Fibroblast of skin of back (primary cell): ENCODE data around the gene SYT5.
"Not testable (repeated sequence)": the region's sequence is repeated elsewhere in the genome, so short reads cannot be mapped to it uniquely, and the experiment has no call there.

Experiments
- DNase-seq: peaks from one replicate; pipeline ENCODE4 v3.0.0-alpha.2; 2013

Gene SYT5

GRCh38 chr19:55206664-55207500 lies 26.8 kb upstream of the SYT5 start:
- peak; percentile 93 for DNase-seq

DNA sequence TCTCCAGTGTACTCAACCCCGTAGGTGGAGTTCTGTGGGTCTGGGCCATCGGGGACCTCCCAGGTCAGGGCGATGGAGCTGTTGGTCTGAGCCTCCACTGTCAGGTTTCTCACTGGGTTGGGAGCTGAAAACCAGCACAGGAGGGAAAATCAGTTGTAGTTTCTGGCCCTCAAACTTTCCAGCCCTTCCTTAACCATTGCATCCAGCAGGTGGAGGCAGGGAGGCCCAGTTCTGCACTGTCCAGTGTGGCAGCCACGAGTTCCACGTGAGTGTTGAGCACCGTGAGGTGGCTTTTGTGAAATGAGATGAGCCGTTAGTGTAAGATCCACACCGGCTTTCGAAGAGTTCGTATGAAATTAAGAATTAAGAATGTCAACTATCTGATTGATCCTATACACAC lies 22.1 kb upstream of the SYT5 start:
- not testable (repeated sequence) for DNase-seq

- DNase-seq: no peak
Measured at GRCh38 chr19:55199620-55200204, 19.6 kb upstream of the SYT5 start.

GRCh38 chr19:55198651-55199050 lies 18.6 kb upstream of the SYT5 start:
- no peak for DNase-seq

- no peak for DNase-seq
Measured at GRCh38 chr19:55197528-55197927, 17.4 kb upstream of the SYT5 start.

GRCh38 chr19:55196803-55197202 lies 16.7 kb upstream of the SYT5 start:
- no peak for DNase-seq

DNA sequence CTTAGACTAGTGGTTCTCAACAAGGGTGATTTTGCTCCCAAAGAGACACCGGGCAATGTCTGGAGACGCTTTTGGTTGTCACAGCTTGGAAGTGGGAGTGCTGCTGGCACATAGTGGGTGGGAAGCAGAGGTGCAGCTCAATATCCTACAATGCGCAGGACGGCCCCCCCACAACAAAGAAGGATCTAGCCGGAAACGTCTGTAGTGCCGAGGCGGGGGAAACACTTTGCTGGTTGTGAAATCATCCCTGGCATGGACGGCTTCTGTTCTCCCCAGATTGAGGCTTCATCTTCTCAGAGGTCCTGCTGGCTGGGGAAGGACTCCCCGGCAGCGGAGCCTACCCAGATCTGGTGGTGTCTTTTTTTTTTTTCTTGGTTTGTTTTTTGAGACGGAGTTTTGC lies 13.4 kb upstream of the SYT5 start:
- DNase-seq: no peak

DNA sequence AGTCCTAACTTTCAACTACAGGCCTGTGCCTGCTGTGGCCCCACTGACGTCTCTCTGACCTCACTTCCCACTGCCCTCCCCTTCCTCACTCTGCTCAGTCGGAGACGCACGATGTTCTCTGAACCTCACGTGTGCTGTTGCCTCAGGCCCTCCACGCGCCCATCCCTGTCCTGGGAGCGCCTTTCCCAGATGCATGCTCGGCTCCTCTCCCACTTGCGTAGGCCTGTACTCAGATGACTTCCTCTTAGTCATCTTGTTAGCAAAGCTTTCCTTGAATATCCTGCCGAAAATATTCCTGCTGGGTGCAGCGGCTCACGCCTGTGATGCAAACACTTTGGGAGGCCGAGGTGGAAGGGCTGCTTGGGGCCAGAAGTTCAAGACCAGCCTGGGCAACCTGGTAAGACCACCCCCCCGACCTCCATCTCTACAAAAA lies 9.3 kb upstream of the SYT5 start:
- DNase-seq: peak; percentile 75

DNA sequence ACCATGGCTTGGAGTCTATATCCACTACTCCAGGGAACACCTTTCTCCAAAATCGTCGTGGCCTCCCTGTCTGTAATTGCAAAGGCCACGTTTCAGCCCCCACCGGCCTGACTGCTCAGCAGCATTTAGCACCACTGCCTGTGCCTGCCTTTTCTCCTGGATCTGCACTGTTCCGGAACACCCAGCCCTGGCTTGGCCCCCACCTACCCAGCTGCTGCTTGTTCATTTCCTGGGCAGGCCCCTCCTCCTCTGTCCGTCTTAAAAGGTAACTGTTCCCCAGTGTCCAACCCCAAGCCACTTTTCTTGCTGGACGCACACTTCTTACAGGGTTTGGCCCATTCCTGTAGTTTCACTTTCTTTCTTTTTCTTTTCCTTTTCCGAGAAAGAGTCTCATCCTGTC lies 8.5 kb upstream of the SYT5 start:
- DNase-seq: no peak

DNA sequence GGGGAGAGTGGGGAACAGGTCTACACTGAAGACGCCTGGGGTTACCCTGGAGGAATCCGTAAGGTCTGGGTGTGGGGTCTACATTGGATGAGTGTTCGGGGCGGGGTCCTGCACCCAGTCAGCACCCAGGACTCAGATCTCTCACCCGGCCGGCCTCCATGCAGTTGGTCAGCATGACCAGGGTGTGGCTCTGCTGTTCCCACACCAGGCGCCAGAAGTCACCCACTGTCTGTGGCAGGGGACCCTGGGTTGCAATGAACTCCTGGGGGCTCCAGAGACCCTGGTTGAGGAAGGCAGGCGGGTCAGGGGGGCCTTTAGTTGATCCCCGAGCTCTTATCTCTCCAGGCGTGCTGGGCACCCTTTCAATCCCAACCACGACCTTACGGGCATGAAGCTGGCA lies 6.0 kb upstream of the SYT5 start:
- DNase-seq: no peak

GRCh38 chr19:55181740-55182139 lies 1.7 kb upstream of the SYT5 start:
- no peak for DNase-seq

DNA sequence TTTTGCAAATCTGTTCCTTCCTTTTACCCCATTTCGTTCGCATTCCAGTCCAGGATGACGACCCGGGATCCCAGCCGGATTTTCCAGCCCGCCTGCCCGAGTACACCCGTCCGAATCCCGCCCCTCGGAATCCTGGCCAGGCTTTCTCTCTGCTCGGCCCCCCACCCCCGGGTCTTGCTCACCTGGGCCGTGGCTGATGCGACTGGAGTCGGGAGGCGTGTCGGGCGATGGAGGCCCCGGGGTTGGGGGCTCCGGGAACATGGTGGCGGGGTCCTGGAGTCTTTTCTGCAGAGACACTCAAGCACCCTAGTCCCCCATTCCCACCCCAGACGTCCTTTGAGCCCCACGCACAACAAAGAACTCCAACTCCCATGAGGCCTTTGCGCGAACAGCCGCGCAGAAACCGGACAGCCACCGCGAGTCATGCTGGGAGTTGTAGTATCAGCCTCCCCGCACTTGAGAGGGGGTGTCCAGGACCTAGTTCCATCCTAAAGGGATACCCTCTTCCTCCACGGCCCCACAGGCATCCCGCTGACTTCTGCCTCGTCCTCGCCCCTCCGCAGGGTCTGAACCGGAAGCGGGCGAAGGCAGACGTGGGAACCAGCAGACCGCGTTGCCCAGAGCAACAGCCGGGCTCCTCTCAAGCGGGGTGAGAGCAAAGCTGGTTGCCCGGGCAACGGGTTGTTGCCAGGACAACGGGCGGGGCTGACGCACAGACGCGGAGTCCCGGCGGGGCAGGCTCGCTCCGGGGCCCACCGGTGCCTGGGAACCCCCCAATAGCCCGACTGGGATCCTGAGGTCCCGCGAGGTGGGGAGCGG lies 1.1 kb downstream of the SYT5 start:
- DNase-seq: peak; percentile 84

GRCh38 chr19:55176076-55176475 lies 4.0 kb downstream of the SYT5 start:
- no peak for DNase-seq

DNA sequence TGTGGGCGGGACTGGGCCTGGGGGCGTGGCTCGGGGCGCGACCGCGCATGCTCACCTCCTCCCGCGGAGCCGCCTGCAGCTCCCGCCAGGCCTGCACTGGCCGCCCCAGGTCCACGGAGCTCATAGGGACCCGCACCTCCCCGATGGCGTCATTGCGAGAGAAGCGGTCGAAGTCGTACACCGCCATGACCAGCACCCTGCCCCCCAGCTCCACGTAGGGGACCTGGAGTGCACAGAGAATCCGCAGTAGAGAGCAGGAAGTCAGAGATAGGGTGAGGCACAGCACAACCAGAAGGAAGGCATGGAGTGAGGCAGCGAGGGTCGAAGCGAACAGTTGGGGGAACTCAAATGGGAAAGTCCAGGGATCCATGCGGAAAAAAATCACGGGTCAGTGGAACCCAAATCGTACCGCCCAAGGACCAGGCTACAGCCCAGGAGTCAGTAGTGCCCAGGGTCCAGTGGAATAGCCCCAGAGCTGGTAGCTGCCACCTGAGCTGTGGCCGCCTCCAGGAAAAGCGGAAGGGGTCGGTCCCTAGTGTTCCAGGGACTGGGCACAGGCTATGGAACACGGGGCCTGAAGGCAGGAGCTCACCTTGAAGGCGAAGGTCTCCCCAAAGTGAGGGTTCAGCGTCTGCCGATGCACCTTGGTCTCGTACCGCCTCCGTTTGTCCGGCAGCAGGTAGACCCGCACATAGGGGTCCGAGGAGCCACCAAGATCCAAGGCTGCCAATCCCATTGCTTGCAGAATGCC lies 4.8 kb downstream of the SYT5 start:
- DNase-seq: no peak

- no peak for DNase-seq
Measured at GRCh38 chr19:55174425-55175116, 5.5 kb downstream of the SYT5 start.

DNA sequence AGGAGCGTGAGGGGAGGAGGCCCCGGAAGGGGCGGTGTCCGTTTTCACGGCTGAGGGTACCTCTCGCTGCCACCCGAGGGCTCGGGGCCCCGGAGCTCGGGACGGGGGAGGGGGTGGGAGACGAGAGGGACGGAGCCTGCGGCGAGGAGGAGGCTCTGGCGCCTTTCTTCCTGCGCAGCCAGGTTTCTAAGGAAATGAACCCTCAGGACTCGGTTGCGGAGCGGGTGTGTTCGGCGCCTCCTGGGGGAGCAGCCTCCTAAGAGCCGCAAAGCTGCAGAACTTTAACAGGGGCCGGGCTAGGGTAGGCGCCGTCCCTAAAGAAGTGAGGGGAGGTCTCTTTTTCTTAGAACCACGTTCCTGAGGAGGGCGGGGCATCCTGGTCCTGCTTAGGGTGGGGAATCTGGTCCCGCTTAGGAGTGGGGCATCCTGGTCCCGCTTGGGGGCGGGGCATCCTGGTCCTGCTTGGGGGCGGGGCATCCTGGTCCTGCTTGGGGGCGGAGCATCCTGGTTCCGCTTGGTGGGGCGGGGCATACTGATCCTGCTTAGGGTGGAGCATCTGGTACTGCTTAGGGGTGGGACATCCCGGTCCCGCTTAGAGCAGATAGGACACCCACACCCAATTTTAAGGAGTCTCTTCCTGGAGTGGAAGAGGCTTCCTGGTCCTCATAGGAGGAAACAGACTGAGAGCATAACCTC lies 6.2 kb downstream of the SYT5 start:
- peak; percentile 74 for DNase-seq

DNA sequence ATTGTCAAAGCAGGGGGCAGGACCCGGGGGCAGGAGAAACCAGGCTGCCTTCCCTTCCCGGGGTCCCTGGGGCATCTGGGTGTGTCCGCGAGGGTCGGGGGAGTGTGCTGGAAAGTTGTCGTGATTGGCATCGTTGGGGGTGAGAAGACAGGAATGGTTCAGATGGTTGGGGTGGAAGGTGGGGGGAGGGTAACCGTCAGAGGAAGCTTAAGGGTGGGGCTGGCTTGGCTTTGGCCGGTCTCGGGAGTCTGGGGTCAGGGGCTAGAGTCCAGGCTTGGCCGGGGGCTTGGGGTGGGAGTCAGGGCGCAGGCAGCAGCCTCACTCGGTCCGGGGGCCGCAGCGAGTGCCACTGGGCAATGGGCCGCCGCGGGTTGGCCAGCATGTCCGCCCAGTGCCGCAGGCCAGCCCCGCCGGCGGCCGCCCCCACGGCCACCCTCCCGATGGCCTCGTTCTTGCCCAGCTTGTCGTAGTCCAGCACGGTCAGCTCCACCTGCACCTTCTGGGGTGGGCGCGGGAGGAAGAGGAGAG lies 6.8 kb downstream of the SYT5 start:
- no peak for DNase-seq

- peak; percentile 88 for DNase-seq
Measured at GRCh38 chr19:55172741-55173140, 7.3 kb downstream of the SYT5 start.

DNA sequence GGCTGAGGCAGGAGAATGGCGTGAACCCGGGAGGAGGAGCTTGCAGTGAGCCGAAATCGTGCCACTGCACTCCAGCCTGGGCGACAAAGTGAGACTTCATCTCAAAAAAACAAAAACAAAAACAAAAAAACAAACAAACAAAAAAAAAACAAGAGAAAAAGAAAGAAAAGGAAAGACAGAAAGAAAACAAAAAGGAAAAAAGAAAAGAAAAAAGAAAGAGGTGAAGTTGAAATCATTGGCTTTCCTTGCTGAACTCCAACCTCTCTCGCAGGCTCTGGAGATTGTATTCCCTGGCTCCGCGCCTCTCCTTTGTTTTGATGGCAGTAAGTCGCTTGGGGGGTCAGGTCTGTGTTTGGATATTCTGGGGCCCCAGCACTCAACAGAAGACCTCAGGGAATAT lies 7.8 kb downstream of the SYT5 start:
- DNase-seq: not testable (repeated sequence)

DNA sequence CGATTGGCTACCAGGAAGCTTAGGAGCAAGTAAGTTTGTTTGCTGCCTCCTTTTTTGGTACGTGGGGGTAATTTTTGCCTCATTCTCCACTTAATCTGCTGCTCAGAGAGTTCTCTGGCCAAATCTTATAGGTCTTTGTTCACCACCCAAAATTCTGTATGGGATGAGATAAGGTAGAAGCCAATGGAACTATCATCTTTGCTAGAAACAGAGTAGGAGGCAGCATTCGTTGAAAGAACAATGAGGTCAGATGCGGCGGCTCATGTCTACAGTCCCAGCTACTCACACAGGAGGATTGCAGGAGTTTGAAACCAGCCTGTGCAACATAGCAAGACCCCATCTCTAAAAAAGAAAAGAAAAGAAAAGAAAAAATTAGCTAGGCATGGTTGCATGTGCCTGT lies 8.6 kb downstream of the SYT5 start:
- DNase-seq: no peak

- DNase-seq: no peak
Measured at GRCh38 chr19:55169136-55169535, 11.0 kb downstream of the SYT5 start.
